HG03439 (cell line): ENCODE results near the gene UNC80.

Experiments used
- ATAC-seq: cut with Tn5 transposase; IDR thresholded peaks from one replicate; pipeline ENCODE4 v1.9.1; 2021; ENCODE audit warnings: mild to moderate bottlenecking, moderate library complexity; ENCODE audit not compliant: unreplicated experiment

The UNC80 gene

GRCh38 chr2:210004881-210005280 lies 233.2 kb downstream of the UNC80 start:
- ATAC-seq: no peak

- ATAC-seq: no peak
Measured at GRCh38 chr2:210007895-210008294, 236.3 kb downstream of the UNC80 start.

GRCh38 chr2:210009126-210009525 lies 237.5 kb downstream of the UNC80 start:
- no peak for ATAC-seq

GRCh38 chr2:210009896-210010295 lies 238.3 kb downstream of the UNC80 start:
- ATAC-seq: no peak

GRCh38 chr2:210020138-210020537 lies 248.5 kb downstream of the UNC80 start:
- no peak for ATAC-seq

- no peak for ATAC-seq
Measured at GRCh38 chr2:210022824-210023223, 251.2 kb downstream of the UNC80 start.

- no peak for ATAC-seq
Measured at GRCh38 chr2:210027608-210028007, 256.0 kb downstream of the UNC80 start.

- no peak for ATAC-seq
Measured at GRCh38 chr2:210028178-210028577, 256.5 kb downstream of the UNC80 start.

- no peak for ATAC-seq
Measured at GRCh38 chr2:210034087-210034683, 262.6 kb downstream of the UNC80 start.

GRCh38 chr2:210035679-210036078 lies 264.0 kb downstream of the UNC80 start:
- no peak for ATAC-seq

- ATAC-seq: no peak
Measured at GRCh38 chr2:210038078-210038477, 266.4 kb downstream of the UNC80 start.

GRCh38 chr2:210046851-210047500 lies 275.3 kb downstream of the UNC80 start:
- ATAC-seq: no peak
